GM19238 (cell line): ENCODE data around the gene PIAS4.

Experiments
- DNase-seq: peaks from one replicate; pipeline ENCODE4 v3.0.0; 2011; ENCODE audit warnings: low spot score; ENCODE audit not compliant: insufficient read length

Gene PIAS4

GRCh38 chr19:3976495-3977241 lies 30.9 kb upstream of the PIAS4 start:
- no peak for DNase-seq

- DNase-seq: no peak
Measured at GRCh38 chr19:3977242-3978143, 30.0 kb upstream of the PIAS4 start.

- no peak for DNase-seq
Measured at GRCh38 chr19:3978145-3978544, 29.4 kb upstream of the PIAS4 start.

GRCh38 chr19:3979289-3979673 lies 28.3 kb upstream of the PIAS4 start:
- no peak for DNase-seq

GRCh38 chr19:3979674-3980352 lies 27.7 kb upstream of the PIAS4 start:
- no peak for DNase-seq

GRCh38 chr19:3980353-3981251 lies 26.9 kb upstream of the PIAS4 start:
- no peak for DNase-seq

- DNase-seq: no peak
Measured at GRCh38 chr19:3981373-3981735, 26.2 kb upstream of the PIAS4 start.

GRCh38 chr19:3981736-3982681 lies 25.5 kb upstream of the PIAS4 start:
- no peak for DNase-seq

GRCh38 chr19:3982701-3983541 lies 24.6 kb upstream of the PIAS4 start:
- DNase-seq: no peak

- no peak for DNase-seq
Measured at GRCh38 chr19:3983542-3983914, 24.0 kb upstream of the PIAS4 start.

GRCh38 chr19:3983936-3984583 lies 23.5 kb upstream of the PIAS4 start:
- no peak for DNase-seq

- no peak for DNase-seq
Measured at GRCh38 chr19:3984584-3984907, 23.0 kb upstream of the PIAS4 start.

GRCh38 chr19:3984908-3985642 lies 22.5 kb upstream of the PIAS4 start, which contains the start of gene EEF2:
TSS of gene EEF2 (minus strand) at chr19:3985463. CDS start at chr19:3985380, 83 bp downstream.
- peak; percentile 75 for DNase-seq

- no peak for DNase-seq
Measured at GRCh38 chr19:3985643-3986259, 21.8 kb upstream of the PIAS4 start.

GRCh38 chr19:3986260-3987041 lies 21.1 kb upstream of the PIAS4 start:
- no peak for DNase-seq

GRCh38 chr19:3987619-3988371 lies 19.7 kb upstream of the PIAS4 start:
- peak; percentile 62 for DNase-seq
